Karpas-422 (cell line): Measurements from ENCODE around the gene RBBP5. TPM values are rescaled to one million over a fixed set of nuclear protein-coding genes. Genes with fewer than 3 reads are reported as not detected.

Source experiments
- DNase-seq: peaks from one replicate; pipeline ENCODE4 v3.0.0-alpha.2; 2015
- H2AFZ ChIP-seq: fragments of 200-600 bp; sonication (generic); 2 replicates; pipeline ENCODE4 v1.6.1; 2014; ENCODE audit warnings: antibody characterized with exemption, low read length, mixed read lengths
- H3K27ac ChIP-seq: fragments of 200-600 bp; sonication (generic); 2 replicates; pipeline ENCODE4 v1.5.1; 2014; ENCODE audit warnings: mild to moderate bottlenecking, low read length, moderate library complexity
- H3K27me3 ChIP-seq: fragments of 200-600 bp; sonication (generic); 2 replicates; pipeline ENCODE4 v1.6.1; 2014; ENCODE audit warnings: low read length, mixed read lengths
- H3K36me3 ChIP-seq: fragments of 200-600 bp; sonication (generic); 2 replicates; pipeline ENCODE4 v1.6.1; 2014; ENCODE audit warnings: low read length, mixed read lengths; ENCODE audit not compliant: insufficient read depth
- H3K4me1 ChIP-seq: fragments of 200-600 bp; sonication (generic); 2 replicates; pipeline ENCODE4 v1.6.1; 2014; ENCODE audit warnings: mild to moderate bottlenecking, low read length, mixed read lengths
- H3K4me2 ChIP-seq: fragments of 200-600 bp; sonication (generic); 2 replicates; pipeline ENCODE4 v1.6.1; 2014; ENCODE audit warnings: low read length, low read depth, mild to moderate bottlenecking; ENCODE audit not compliant: poor library complexity, severe bottlenecking
- H3K4me3 ChIP-seq: fragments of 200-600 bp; sonication (generic); 2 replicates; pipeline ENCODE4 v1.5.1; 2014; ENCODE audit warnings: mild to moderate bottlenecking, antibody characterized with exemption, low read length, mixed read lengths
- H3K79me2 ChIP-seq: fragments of 200-600 bp; sonication (generic); 2 replicates; pipeline ENCODE4 v1.6.1; 2014; ENCODE audit warnings: mild to moderate bottlenecking, low read length, mixed read lengths
- H3K9ac ChIP-seq: fragments of 200-600 bp; sonication (generic); 2 replicates; pipeline ENCODE4 v1.6.0; 2014; ENCODE audit warnings: low read length
- H3K9me2 ChIP-seq: fragments of 200-600 bp; sonication (generic), shearing (Covaris generic); replicated peaks from 2 replicates; pipeline ENCODE4 v1.6.0; 2014; ENCODE audit warnings: mild to moderate bottlenecking, low read length, moderate library complexity; ENCODE audit not compliant: insufficient read depth
- H3K9me3 ChIP-seq: fragments of 300-700, 200-600 bp; sonication (generic); 2 replicates; pipeline ENCODE4 v1.6.1; 2014; ENCODE audit warnings: low read length, mixed read lengths
- H4K20me1 ChIP-seq: fragments of 200-600 bp; sonication (generic); 2 replicates; pipeline ENCODE4 v1.6.1; 2014; ENCODE audit warnings: mild to moderate bottlenecking, antibody characterized with exemption, low read length, low read depth; ENCODE audit not compliant: insufficient read depth
- total RNA-seq: library from RNA; depleted of rRNA; stranded (reverse); fragments of >200 nt; shearing (Covaris generic); gene quantifications from 2 replicates; pipeline ENCODE4 v1.2.3, GENCODE V29; 2014; ENCODE audit warnings: low replicate concordance

The RBBP5 gene
- total RNA-seq, 1 experiment from 2014 or later = 15.8 TPM

- Histone ChIP-seq H3K4me3 (no peak overlapping the region), H3K9ac (no peak overlapping the region), H3K4me2 (no peak overlapping the region), H3K4me1 (no peaks in the 10 kb centered on the region), H3K36me3 (peaks cover 52% of the 10 kb centered on the region), H4K20me1 (no peaks in the 10 kb centered on the region), H3K27me3 (no peaks in the 10 kb centered on the region), H3K9me2 (no peaks in the 10 kb centered on the region), H3K27ac (no peak overlapping the region), H2AFZ (no peak overlapping the region), H3K9me3 (no peaks in the 10 kb centered on the region), H3K79me2 (peaks cover 25% of the 10 kb centered on the region)
- DNase-seq = no peak
These were observed 19.4 kb downstream of the RBBP5 start for GRCh38 chr1:205102404-205102803.

GRCh38 chr1:205098242-205098641, 23.5 kb downstream of the RBBP5 start:
- Histone ChIP-seq H3K4me1 (no peaks in the 10 kb centered on the region), H3K9ac (no peak overlapping the region), H3K4me3 (no peak overlapping the region), H3K9me2 (no peaks in the 10 kb centered on the region), H3K79me2 (no peaks in the 10 kb centered on the region), H3K9me3 (no peaks in the 10 kb centered on the region), H3K27me3 (no peaks in the 10 kb centered on the region), H3K27ac (no peak overlapping the region), H3K36me3 (peaks cover 43% of the 10 kb centered on the region; the same call in 1 of the 2 replicates), H3K4me2 (no peak overlapping the region), H4K20me1 (no peaks in the 10 kb centered on the region), H2AFZ (no peak overlapping the region)
- DNase-seq = no peak

GRCh38 chr1:205095422-205095821, 26.4 kb downstream of the RBBP5 start:
- no peak for DNase-seq
- H3K4me3 ChIP-seq = no peak overlapping the region

GRCh38 chr1:205091043-205091740, 30.6 kb downstream of the RBBP5 start:
- Histone ChIP-seq H3K79me2 (no peaks in the 10 kb centered on the region), H3K36me3 (peaks cover 15% of the 10 kb centered on the region; the same call in 1 of the 2 replicates), H3K4me3 (no peak overlapping the region), H3K9me2 (no peaks in the 10 kb centered on the region), H2AFZ (no peak overlapping the region), H3K4me1 (no peaks in the 10 kb centered on the region), H3K27ac (no peak overlapping the region), H4K20me1 (no peaks in the 10 kb centered on the region), H3K9me3 (no peaks in the 10 kb centered on the region), H3K9ac (no peak overlapping the region), H3K27me3 (no peaks in the 10 kb centered on the region), H3K4me2 (no peak overlapping the region)
- peak; percentile 16 for DNase-seq

More at GRCh38 chr1:205095422-205095821, 26.4 kb downstream of the RBBP5 start:
- no peak overlapping the region for H3K9ac ChIP-seq
- H3K36me3 ChIP-seq = peaks cover 42% of the 10 kb centered on the region; the same call in 1 of the 2 replicates
- no peak overlapping the region for H3K27ac ChIP-seq
- H3K27me3 ChIP-seq = no peaks in the 10 kb centered on the region
- H4K20me1 ChIP-seq = no peaks in the 10 kb centered on the region
- H3K9me3 ChIP-seq = no peaks in the 10 kb centered on the region
- H3K79me2 ChIP-seq = no peaks in the 10 kb centered on the region
- no peaks in the 10 kb centered on the region for H3K4me1 ChIP-seq
- no peaks in the 10 kb centered on the region for H3K9me2 ChIP-seq
- H3K4me2 ChIP-seq = no peak overlapping the region
- no peak overlapping the region for H2AFZ ChIP-seq

- Histone ChIP-seq H2AFZ (no peak overlapping the region), H3K27me3 (no peaks in the 10 kb centered on the region), H3K4me2 (no peak overlapping the region), H3K9me3 (no peaks in the 10 kb centered on the region), H3K9ac (no peak overlapping the region), H3K9me2 (no peaks in the 10 kb centered on the region), H4K20me1 (no peaks in the 10 kb centered on the region), H3K4me3 (no peak overlapping the region), H3K79me2 (no peaks in the 10 kb centered on the region), H3K27ac (no peak overlapping the region), H3K36me3 (peaks cover 9% of the 10 kb centered on the region; the same call in 1 of the 2 replicates), H3K4me1 (no peaks in the 10 kb centered on the region)
- DNase-seq = peak; percentile 19
These were observed 33.4 kb downstream of the RBBP5 start for GRCh38 chr1:205088341-205088740.

GRCh38 chr1:205084360-205084759, 37.4 kb downstream of the RBBP5 start, which contains the start of gene TMEM81:
Gene TMEM81 (minus strand): TSS chr1:205084460. CDS start chr1:205084320, 140 bp downstream.
- H2AFZ ChIP-seq = no peak within 1 kb of the TSS
- DNase-seq = peak; percentile 7
- H3K79me2 ChIP-seq = no peaks in the 10 kb centered on the region
- H3K9me3 ChIP-seq = no peaks in the 10 kb centered on the region
- no peaks in the 10 kb centered on the region for H3K27me3 ChIP-seq
- H3K9ac ChIP-seq = no peak within 1 kb of the TSS
- H3K27ac ChIP-seq = no peak within 1 kb of the TSS
- no peaks in the 10 kb centered on the region for H3K9me2 ChIP-seq
- H3K4me2 ChIP-seq = no peak within 1 kb of the TSS
- no peak within 1 kb of the TSS for H3K4me3 ChIP-seq
- H4K20me1 ChIP-seq = no peaks in the 10 kb centered on the region
- H3K4me1 ChIP-seq = no peaks in the 10 kb centered on the region
- H3K36me3 ChIP-seq = peaks cover 5% of the 10 kb centered on the region; the same call in 1 of the 2 replicates

GRCh38 chr1:205082431-205082830, 39.3 kb downstream of the RBBP5 start:
- H3K9me3 ChIP-seq = no peaks in the 10 kb centered on the region
- no peak overlapping the region for H3K4me2 ChIP-seq
- H3K4me3 ChIP-seq = no peak overlapping the region
- no peaks in the 10 kb centered on the region; the same call in 1 of the 2 replicates for H3K36me3 ChIP-seq
- H3K27me3 ChIP-seq = no peaks in the 10 kb centered on the region
- H3K9ac ChIP-seq = no peak overlapping the region
- no peaks in the 10 kb centered on the region for H3K4me1 ChIP-seq
- H4K20me1 ChIP-seq = no peaks in the 10 kb centered on the region
- DNase-seq = peak; percentile 9
- H3K27ac ChIP-seq = no peak overlapping the region
- no peaks in the 10 kb centered on the region for H3K9me2 ChIP-seq
- H3K79me2 ChIP-seq = no peaks in the 10 kb centered on the region
- H2AFZ ChIP-seq = no peak overlapping the region

- H3K27ac ChIP-seq = no peak overlapping the region
- H3K4me2 ChIP-seq = no peak overlapping the region
- H2AFZ ChIP-seq = no peak overlapping the region
- no peaks in the 10 kb centered on the region for H3K9me3 ChIP-seq
- H3K4me3 ChIP-seq = no peak overlapping the region
- no peaks in the 10 kb centered on the region for H4K20me1 ChIP-seq
- no peak for DNase-seq
- no peaks in the 10 kb centered on the region for H3K79me2 ChIP-seq
- no peaks in the 10 kb centered on the region for H3K4me1 ChIP-seq
- no peaks in the 10 kb centered on the region for H3K9me2 ChIP-seq
- H3K36me3 ChIP-seq = no peaks in the 10 kb centered on the region
- H3K9ac ChIP-seq = no peak overlapping the region
- H3K27me3 ChIP-seq = no peaks in the 10 kb centered on the region
These were observed 43.9 kb downstream of the RBBP5 start for GRCh38 chr1:205077934-205078311.
